IPS-15b (cell line): ENCODE data around the gene DIP2C.
"Not testable (repeated sequence)": the region's sequence is repeated elsewhere in the genome, so short reads cannot be mapped to it uniquely, and the experiment has no call there.

Experiments
- H3K27me3 ChIP-seq: one replicate; pipeline ENCODE4 v1.6.1; 2013; ENCODE audit warnings: low read length; ENCODE audit not compliant: control insufficient read depth, insufficient read depth
- H3K36me3 ChIP-seq: one replicate; pipeline ENCODE4 v1.6.1; 2013; ENCODE audit warnings: low read length; ENCODE audit not compliant: control insufficient read depth, insufficient read depth
- H3K4me1 ChIP-seq: one replicate; pipeline ENCODE4 v1.6.1; 2013; ENCODE audit warnings: mild to moderate bottlenecking, low read length; ENCODE audit not compliant: control insufficient read depth, insufficient read depth
- H3K4me3 ChIP-seq: one replicate; pipeline ENCODE4 v1.5.1; 2013; ENCODE audit warnings: low read depth, low read length
- H3K9ac ChIP-seq: one replicate; pipeline ENCODE4 v1.6.1; 2013; ENCODE audit warnings: low read depth, mild to moderate bottlenecking, low read length
- H3K9me3 ChIP-seq: one replicate; pipeline ENCODE4 v1.6.1; 2013; ENCODE audit warnings: mild to moderate bottlenecking, low read length; ENCODE audit not compliant: control insufficient read depth, insufficient read depth

Gene DIP2C

GRCh38 chr10:598415-599170, 90.9 kb downstream of the DIP2C start:
- H3K4me3 ChIP-seq: no peak overlapping the region
- no peaks in the 10 kb centered on the region for H3K9me3 ChIP-seq
- H3K36me3 ChIP-seq: no peaks in the 10 kb centered on the region
- H3K27me3 ChIP-seq: no peaks in the 10 kb centered on the region
- H3K9ac ChIP-seq: no peak overlapping the region
- no peaks in the 10 kb centered on the region for H3K4me1 ChIP-seq

GRCh38 chr10:597976-598375, 91.5 kb downstream of the DIP2C start:
- Histone ChIP-seq H3K9me3 (no peaks in the 10 kb centered on the region), H3K27me3 (no peaks in the 10 kb centered on the region), H3K4me3 (no peak overlapping the region), H3K36me3 (no peaks in the 10 kb centered on the region), H3K4me1 (no peaks in the 10 kb centered on the region), H3K9ac (no peak overlapping the region)

- H3K36me3 ChIP-seq: no peaks in the 10 kb centered on the region
- no peaks in the 10 kb centered on the region for H3K4me1 ChIP-seq
- no peak overlapping the region for H3K9ac ChIP-seq
- no peak overlapping the region for H3K4me3 ChIP-seq
- H3K27me3 ChIP-seq: no peaks in the 10 kb centered on the region
- no peaks in the 10 kb centered on the region for H3K9me3 ChIP-seq
Measured at GRCh38 chr10:596725-597345, 92.6 kb downstream of the DIP2C start.

- not testable (repeated sequence) for H3K9ac ChIP-seq, H3K27me3 ChIP-seq, H3K4me3 ChIP-seq, H3K9me3 ChIP-seq, H3K36me3 ChIP-seq, H3K4me1 ChIP-seq
Measured at GRCh38 chr10:596131-596530, 93.3 kb downstream of the DIP2C start.

DNA sequence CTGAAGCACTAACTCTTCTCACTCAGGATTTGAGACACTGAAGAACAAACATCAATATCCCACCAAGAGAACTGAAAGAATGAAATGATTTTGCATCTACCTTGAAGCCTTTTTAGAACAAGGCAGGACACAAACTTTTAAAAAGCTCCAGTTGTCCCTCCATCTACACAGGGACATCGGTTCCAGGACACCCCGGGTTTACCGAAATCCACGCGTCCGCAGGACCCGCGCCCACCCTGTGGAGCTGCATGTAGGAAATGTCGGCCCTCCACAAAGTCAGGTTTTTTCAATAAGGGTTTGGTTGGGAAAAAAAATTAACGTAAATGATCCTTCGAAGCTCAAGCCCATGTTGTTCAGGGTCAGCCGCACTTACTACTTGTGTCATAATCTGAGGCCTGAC, 94.0 kb downstream of the DIP2C start:
- H3K4me3 ChIP-seq: no peak overlapping the region
- no peaks in the 10 kb centered on the region for H3K4me1 ChIP-seq
- no peaks in the 10 kb centered on the region for H3K36me3 ChIP-seq
- H3K9me3 ChIP-seq: no peaks in the 10 kb centered on the region
- H3K27me3 ChIP-seq: no peaks in the 10 kb centered on the region
- H3K9ac ChIP-seq: no peak overlapping the region

DNA sequence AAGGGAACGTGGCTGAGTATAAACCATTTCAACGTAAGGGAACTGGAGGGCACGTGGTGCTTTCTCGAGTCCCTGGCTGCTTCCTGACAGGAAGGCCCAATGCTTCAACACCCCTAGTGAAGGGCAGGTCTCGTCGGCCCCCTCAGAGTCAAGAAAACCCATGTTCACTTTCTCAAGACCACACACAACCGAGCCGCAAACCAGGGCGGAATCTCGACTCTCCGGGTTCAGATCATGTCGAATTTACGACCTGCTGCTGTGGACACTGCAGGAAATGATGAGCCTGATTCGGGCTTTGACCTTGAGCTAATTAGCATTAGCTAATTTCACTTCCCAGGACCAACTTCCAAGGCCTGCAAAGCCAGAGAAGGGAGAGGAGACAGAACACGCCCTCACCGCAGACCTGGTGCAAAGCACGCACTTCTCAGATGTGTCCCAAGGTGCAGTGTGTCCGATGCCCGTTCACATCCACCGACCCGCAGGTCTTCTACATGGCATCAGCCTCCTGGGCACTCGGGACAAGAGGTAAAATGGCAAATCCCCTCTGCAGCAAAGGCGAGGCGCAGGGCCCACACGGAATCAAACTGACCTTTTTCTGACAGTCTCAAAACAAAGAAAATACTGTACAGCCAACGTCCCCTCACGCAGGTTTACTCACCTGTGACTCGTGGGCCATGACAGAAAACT, 94.7 kb downstream of the DIP2C start:
- Histone ChIP-seq H3K27me3 (no peaks in the 10 kb centered on the region), H3K9me3 (no peaks in the 10 kb centered on the region), H3K4me1 (no peaks in the 10 kb centered on the region), H3K4me3 (no peak overlapping the region), H3K9ac (no peak overlapping the region), H3K36me3 (no peaks in the 10 kb centered on the region)

DNA sequence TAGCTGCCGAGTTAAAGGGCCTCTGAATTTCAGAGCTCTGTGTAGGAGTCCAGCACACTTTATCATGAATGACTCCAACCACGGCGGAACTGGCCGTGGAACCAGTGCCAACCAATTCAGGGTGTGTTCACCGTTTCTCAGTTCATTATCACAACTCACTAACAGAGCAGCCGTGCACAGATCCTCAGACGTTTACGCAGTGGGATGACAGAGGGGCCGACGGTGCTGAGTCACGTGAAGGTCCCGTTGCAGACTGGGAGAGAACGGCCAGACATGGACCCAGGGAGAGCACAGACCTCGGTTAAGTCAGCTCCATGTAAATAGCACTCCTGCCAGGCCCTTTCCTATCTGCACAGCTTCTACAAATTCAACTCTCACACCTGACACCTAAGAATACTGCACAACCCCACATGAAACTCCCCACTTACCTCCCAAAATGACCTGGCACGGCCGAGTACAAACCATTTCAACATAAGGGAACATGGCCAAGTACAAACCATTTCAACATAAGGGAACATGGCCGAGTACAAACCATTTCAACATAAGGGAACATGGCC, 95.5 kb downstream of the DIP2C start:
- H3K4me1 ChIP-seq: no peaks in the 10 kb centered on the region

DNA sequence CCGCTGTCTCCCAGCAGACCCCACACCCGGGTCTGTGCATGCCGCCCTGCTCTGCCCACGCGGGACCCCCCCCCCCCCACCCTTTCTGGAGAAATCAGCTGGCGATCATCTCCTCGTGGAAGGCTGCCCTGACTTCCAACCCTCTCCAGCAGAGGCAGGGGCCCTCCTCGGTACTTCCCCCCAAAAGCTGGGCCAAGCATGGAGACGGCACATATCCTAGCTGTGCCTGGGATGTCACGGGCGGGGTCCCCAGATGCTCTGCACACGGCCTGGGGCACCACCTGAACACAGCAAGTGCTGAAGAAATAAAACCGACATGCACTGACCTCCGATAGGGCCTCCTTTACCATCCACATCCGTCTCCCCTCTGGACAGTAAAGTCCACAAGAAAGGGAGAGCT, 96.0 kb downstream of the DIP2C start:
- no peaks in the 10 kb centered on the region for H3K27me3 ChIP-seq
- no peaks in the 10 kb centered on the region for H3K9me3 ChIP-seq
- H3K36me3 ChIP-seq: no peaks in the 10 kb centered on the region
- no peak overlapping the region for H3K4me3 ChIP-seq
- H3K9ac ChIP-seq: no peak overlapping the region
- H3K4me1 ChIP-seq: no peaks in the 10 kb centered on the region

More for the DNA sequence above, 95.5 kb downstream of the DIP2C start:
- no peaks in the 10 kb centered on the region for H3K27me3 ChIP-seq
- H3K9ac ChIP-seq: no peak overlapping the region
- H3K9me3 ChIP-seq: no peaks in the 10 kb centered on the region
- no peaks in the 10 kb centered on the region for H3K36me3 ChIP-seq
- no peak overlapping the region for H3K4me3 ChIP-seq

DNA sequence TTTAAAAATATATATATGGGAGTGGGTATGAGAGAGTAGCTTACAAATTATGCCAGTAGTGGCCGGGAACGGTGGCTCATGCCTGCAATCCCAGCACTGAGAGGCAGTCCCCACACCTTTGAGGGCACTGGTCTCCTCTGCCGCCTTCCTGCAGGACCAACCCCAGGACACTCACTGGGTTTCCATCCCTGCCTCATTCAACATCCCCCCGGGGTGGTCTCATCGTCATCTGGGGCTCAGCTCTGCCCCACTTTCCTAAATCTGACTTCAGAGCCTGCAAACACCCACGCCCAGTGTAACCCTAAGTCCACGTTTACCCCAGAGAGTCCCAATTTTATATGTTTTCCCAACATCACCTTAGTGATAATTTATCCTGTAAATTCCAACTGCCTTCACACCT, 96.5 kb downstream of the DIP2C start:
- Histone ChIP-seq H3K9me3 (no peaks in the 10 kb centered on the region), H3K27me3 (no peaks in the 10 kb centered on the region), H3K36me3 (no peaks in the 10 kb centered on the region), H3K4me1 (no peaks in the 10 kb centered on the region), H3K9ac (no peak overlapping the region), H3K4me3 (no peak overlapping the region)

GRCh38 chr10:591646-592045, 97.8 kb downstream of the DIP2C start:
- H3K4me3 ChIP-seq: no peak overlapping the region
- no peaks in the 10 kb centered on the region for H3K9me3 ChIP-seq
- no peaks in the 10 kb centered on the region for H3K4me1 ChIP-seq
- no peak overlapping the region for H3K9ac ChIP-seq
- H3K27me3 ChIP-seq: no peaks in the 10 kb centered on the region
- no peaks in the 10 kb centered on the region for H3K36me3 ChIP-seq

DNA sequence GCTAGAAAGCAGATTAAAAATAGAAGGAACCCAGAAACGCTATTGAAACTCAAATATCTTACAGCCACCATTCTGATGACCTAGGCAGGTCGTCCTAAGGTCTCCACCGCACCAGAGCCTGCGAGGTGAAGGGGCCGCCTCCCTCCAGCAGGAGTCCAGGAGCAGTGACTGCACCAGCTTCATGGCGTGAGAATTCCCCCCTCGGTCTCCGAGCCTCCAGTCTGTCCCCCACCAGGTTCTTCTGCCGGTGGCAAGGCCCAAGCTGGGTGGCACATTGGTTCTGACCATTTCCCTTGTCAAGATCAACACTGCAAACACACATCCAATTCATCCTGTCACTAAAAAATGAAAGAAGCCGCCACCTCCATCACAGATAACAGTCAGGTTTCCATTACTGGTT, 98.7 kb downstream of the DIP2C start:
- no peaks in the 10 kb centered on the region for H3K27me3 ChIP-seq
- H3K9ac ChIP-seq: no peak overlapping the region
- H3K4me1 ChIP-seq: no peaks in the 10 kb centered on the region

More for the DNA sequence above, 98.7 kb downstream of the DIP2C start:
- Histone ChIP-seq H3K36me3 (no peaks in the 10 kb centered on the region), H3K9me3 (no peaks in the 10 kb centered on the region), H3K4me3 (no peak overlapping the region)
